K562 (cell line): ENCODE results near the gene LY6G6C. TPM values are rescaled to one million over a fixed set of nuclear protein-coding genes. Genes with fewer than 3 reads are reported as not detected.
A peak's percentile ranks its signal among the peaks of the same experiment; 100 is the strongest.

Experiments
- ARNT ChIP-seq, 2 experiments: fragments of 450-650 bp; IDR thresholded peaks; 2 replicates each; pipeline ENCODE4 v1.6.1; 2016; ENCODE audit warnings: mild to moderate bottlenecking in 1 of 2
- FOXM1 ChIP-seq, 2 experiments: fragments of 450-650 bp in 1 of 2; sonication (generic) in 1 of 2; formaldehyde crosslinking in 1 of 2; IDR thresholded peaks; 2 replicates each; pipeline versions ENCODE4 v1.6.1 to v1.9.0; 2017 to 2022; ENCODE audit warnings: low read depth in 2 of 2, mild to moderate bottlenecking in 2 of 2, missing genetic modification reagents in 1 of 2, moderate library complexity in 1 of 2
- KDM5B ChIP-seq: fragments of 200-600 bp; sonication (generic); IDR thresholded peaks from 2 replicates; pipeline ENCODE4 v1.6.1; 2012; ENCODE audit warnings: low read depth, mild to moderate bottlenecking, moderate library complexity, low read length, control low read depth, inconsistent platforms; ENCODE audit not compliant: insufficient replicate concordance
- ZNF212 ChIP-seq: fragments of 450-650 bp; formaldehyde crosslinking; IDR thresholded peaks from 2 replicates; pipeline ENCODE4 v1.4.0; 2020; ENCODE audit warnings: mild to moderate bottlenecking
- ZNF253 ChIP-seq: fragments of 250-450 bp; sonication (Bioruptor Pico); conservative IDR thresholded peaks from 2 replicates; pipeline ENCODE4 v1.6.1; 2021; ENCODE audit warnings: mild to moderate bottlenecking
- ZNF436 ChIP-seq: fragments of 250-450, 450-650 bp; sonication (Bioruptor Pico); formaldehyde crosslinking; IDR thresholded peaks from 2 replicates; pipeline ENCODE4 v1.7.0; 2020; ENCODE audit warnings: mild to moderate bottlenecking
- polyA plus RNA-seq, 8 experiments: library from polyadenylated mRNA; depleted of rRNA in 4 of 8; stranded (reverse) in 5 of 8; unstranded in 3 of 8; fragments of >200 nt; fragmentation: Nextera tagmentation in 2 of 8; fragmentation: Illumina TruSeq in 1 of 8; extraction: Ambion mirVana in 2 of 8; extraction: Trizol in 1 of 8; gene quantifications; 2 replicates each; pipeline versions ENCODE4 v1.2.1 to v1.2.3, GENCODE V29; 2011 to 2014; ENCODE audit warnings: inconsistent platforms in 1 of 8, missing spikeins in 1 of 8
- total RNA-seq, 7 experiments: library from RNA; depleted of rRNA in 6 of 7; stranded (reverse); fragments of >200 nt in 6 of 7; fragmentation: Illumina TruSeq in 2 of 7; extraction: Trizol in 2 of 7; gene quantifications; 2 replicates each; pipeline versions ENCODE4 v1.2.1 to v1.2.3, GENCODE V29; 2011 to 2021; ENCODE audit warnings: low replicate concordance in 1 of 7
- TF ChIP-seq, protein P1 (sequence below), 2 experiments: fragments of 450-650 bp in 1 of 2; sonication (generic) in 1 of 2; formaldehyde crosslinking in 1 of 2; IDR thresholded peaks; 2 replicates each; pipeline versions ENCODE4 v1.7.1 to v1.9.0; 2016 to 2022; ENCODE audit warnings: inconsistent platforms in 1 of 2, mild to moderate bottlenecking in 1 of 2, missing genetic modification reagents in 1 of 2
- TF ChIP-seq, protein P2 (sequence below): fragments of 450-650 bp; conservative IDR thresholded peaks from 2 replicates; pipeline ENCODE4 v1.6.1; 2016; ENCODE audit warnings: missing genetic modification characterization, low read depth, mild to moderate bottlenecking, missing compliant biosample characterization, moderate library complexity
- TF ChIP-seq, protein P3 (sequence below): fragments of 450-650 bp; IDR thresholded peaks from 2 replicates; pipeline ENCODE4 v1.7.1; 2018; ENCODE audit warnings: mild to moderate bottlenecking, low read depth; ENCODE audit not compliant: partially characterized antibody
- TF ChIP-seq, protein P4 (sequence below): fragments of 250-450 bp; sonication (Bioruptor Pico); IDR thresholded peaks from 2 replicates; pipeline ENCODE4 v1.4.0; 2020

Gene LY6G6C
- total and polyA plus RNA-seq, 9 of the 15 experiments (the other 6 are each of a cell fraction or from before 2014, with no cell fraction given) = 0.06 to 0.20 TPM; not detected in 7

DNA sequence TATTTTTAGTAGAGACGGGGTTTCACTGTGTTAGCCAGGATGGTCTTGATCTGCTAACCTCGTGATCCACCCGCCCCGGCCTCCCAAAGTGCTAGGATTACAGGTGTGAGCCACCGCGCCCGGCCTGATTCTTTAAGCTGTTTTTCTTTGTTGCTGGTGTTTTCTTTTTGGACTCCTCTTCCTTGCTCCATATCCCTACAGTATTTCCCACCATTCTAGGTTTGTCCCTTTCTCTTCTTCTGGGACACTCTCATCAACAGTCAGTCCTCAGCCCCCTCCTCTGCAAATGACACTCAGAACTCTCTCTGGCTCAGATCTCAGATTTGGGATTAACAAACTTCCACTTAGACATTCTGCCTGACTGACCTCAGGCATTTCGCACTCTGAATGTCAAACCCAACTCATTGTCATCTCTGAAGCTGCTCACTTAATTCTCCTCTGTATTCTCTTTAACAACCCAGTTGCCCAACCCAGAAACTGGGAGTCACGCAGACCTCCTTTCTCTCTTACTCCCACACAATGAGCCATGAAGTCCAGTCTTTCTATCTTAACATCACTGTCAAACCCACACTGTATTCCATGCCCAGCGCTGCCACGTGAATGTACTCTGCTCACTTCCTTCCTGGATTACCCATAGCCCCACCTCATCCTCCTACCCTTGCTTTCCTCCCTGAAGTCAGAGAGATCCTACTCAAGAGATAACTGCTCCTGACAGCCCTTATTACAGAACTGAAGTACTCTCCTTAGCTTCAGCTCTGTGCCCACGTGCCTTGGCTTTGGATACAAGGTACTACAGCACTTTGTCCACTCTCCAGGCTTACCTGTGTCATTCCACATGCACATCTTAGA is 4.2 kb upstream of the LY6G6C start (continued):
- TF ChIP-seq FOXM1 (IDR thresholded peaks at IDR 0.05; ENCODE audit: low read depth) = no peak
- 0 out of 2 replicates have a peak, but pooled peaks have one; percentile 6 for TF ChIP-seq FOXM1 (CRISPR knock-in tag; IDR thresholded peaks at IDR 0.05; ENCODE audit: low read depth)
- TF ChIP-seq ZNF436 (CRISPR knock-in tag) = 0 out of 2 replicates have a peak, but pooled peaks have one; percentile 38
- TF ChIP-seq KDM5B = peak; percentile 50
- TF ChIP-seq, protein P1, sequence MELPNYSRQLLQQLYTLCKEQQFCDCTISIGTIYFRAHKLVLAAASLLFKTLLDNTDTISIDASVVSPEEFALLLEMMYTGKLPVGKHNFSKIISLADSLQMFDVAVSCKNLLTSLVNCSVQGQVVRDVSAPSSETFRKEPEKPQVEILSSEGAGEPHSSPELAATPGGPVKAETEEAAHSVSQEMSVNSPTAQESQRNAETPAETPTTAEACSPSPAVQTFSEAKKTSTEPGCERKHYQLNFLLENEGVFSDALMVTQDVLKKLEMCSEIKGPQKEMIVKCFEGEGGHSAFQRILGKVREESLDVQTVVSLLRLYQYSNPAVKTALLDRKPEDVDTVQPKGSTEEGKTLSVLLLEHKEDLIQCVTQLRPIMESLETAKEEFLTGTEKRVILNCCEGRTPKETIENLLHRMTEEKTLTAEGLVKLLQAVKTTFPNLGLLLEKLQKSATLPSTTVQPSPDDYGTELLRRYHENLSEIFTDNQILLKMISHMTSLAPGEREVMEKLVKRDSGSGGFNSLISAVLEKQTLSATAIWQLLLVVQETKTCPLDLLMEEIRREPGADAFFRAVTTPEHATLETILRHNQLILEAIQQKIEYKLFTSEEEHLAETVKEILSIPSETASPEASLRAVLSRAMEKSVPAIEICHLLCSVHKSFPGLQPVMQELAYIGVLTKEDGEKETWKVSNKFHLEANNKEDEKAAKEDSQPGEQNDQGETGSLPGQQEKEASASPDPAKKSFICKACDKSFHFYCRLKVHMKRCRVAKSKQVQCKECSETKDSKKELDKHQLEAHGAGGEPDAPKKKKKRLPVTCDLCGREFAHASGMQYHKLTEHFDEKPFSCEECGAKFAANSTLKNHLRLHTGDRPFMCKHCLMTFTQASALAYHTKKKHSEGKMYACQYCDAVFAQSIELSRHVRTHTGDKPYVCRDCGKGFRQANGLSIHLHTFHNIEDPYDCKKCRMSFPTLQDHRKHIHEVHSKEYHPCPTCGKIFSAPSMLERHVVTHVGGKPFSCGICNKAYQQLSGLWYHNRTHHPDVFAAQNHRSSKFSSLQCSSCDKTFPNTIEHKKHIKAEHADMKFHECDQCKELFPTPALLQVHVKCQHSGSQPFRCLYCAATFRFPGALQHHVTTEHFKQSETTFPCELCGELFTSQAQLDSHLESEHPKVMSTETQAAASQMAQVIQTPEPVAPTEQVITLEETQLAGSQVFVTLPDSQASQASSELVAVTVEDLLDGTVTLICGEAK (IDR thresholded peaks at IDR 0.05) = 0 out of 2 replicates have a peak, but pooled peaks have one; percentile 58
- TF ChIP-seq, protein P1 (CRISPR knock-in tag; IDR thresholded peaks at IDR 0.05) = no peak
- TF ChIP-seq, protein P2, sequence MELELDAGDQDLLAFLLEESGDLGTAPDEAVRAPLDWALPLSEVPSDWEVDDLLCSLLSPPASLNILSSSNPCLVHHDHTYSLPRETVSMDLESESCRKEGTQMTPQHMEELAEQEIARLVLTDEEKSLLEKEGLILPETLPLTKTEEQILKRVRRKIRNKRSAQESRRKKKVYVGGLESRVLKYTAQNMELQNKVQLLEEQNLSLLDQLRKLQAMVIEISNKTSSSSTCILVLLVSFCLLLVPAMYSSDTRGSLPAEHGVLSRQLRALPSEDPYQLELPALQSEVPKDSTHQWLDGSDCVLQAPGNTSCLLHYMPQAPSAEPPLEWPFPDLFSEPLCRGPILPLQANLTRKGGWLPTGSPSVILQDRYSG = peak; percentile 70; the same call in 1 of the 2 replicates
- TF ChIP-seq ZNF212 (CRISPR knock-in tag) = peak; percentile 73; the same call in 1 of the 2 replicates
- TF ChIP-seq ZNF253 = 0 out of 2 replicates have a peak, but pooled peaks have one; percentile 33
- TF ChIP-seq ARNT (IDR thresholded peaks at IDR 0.05) = peak in 1 of 2 experiments; percentile 70; a peak in 1 of 4 replicates
- TF ChIP-seq, protein P3, sequence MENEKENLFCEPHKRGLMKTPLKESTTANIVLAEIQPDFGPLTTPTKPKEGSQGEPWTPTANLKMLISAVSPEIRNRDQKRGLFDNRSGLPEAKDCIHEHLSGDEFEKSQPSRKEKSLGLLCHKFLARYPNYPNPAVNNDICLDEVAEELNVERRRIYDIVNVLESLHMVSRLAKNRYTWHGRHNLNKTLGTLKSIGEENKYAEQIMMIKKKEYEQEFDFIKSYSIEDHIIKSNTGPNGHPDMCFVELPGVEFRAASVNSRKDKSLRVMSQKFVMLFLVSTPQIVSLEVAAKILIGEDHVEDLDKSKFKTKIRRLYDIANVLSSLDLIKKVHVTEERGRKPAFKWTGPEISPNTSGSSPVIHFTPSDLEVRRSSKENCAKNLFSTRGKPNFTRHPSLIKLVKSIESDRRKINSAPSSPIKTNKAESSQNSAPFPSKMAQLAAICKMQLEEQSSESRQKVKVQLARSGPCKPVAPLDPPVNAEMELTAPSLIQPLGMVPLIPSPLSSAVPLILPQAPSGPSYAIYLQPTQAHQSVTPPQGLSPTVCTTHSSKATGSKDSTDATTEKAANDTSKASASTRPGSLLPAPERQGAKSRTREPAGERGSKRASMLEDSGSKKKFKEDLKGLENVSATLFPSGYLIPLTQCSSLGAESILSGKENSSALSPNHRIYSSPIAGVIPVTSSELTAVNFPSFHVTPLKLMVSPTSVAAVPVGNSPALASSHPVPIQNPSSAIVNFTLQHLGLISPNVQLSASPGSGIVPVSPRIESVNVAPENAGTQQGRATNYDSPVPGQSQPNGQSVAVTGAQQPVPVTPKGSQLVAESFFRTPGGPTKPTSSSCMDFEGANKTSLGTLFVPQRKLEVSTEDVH = peak; percentile 45
- TF ChIP-seq, protein P4, sequence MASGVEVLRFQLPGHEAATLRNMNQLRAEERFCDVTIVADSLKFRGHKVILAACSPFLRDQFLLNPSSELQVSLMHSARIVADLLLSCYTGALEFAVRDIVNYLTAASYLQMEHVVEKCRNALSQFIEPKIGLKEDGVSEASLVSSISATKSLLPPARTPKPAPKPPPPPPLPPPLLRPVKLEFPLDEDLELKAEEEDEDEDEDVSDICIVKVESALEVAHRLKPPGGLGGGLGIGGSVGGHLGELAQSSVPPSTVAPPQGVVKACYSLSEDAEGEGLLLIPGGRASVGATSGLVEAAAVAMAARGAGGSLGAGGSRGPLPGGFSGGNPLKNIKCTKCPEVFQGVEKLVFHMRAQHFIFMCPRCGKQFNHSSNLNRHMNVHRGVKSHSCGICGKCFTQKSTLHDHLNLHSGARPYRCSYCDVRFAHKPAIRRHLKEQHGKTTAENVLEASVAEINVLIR (CRISPR knock-in tag) = peak; percentile 48; the same call in 1 of the 2 replicates
